NK-92 (cell line): ENCODE results near the gene RNF157.

Source experiments
- DNase-seq: peaks from one replicate; lab custom pipeline; 2025; ENCODE audit not compliant: unreplicated experiment; lab: John Stamatoyannopoulos, UW

RNF157 gene

GRCh38 chr17:76240461-76241203, at the start of gene RNF157:
Gene RNF157 (minus strand): TSS chr17:76240493. CDS start chr17:76240240, 253 bp downstream.
- DNase-seq = no peak

GRCh38 chr17:76281573-76282371, 41.5 kb upstream of the RNF157 start:
- no peak for DNase-seq

- no peak for DNase-seq
Measured at GRCh38 chr17:76280650-76281049, 40.4 kb upstream of the RNF157 start.

- DNase-seq = no peak
Measured at GRCh38 chr17:76279742-76280287, 39.5 kb upstream of the RNF157 start.

- peak; percentile 28 for DNase-seq
Measured at GRCh38 chr17:76278952-76279741, 38.9 kb upstream of the RNF157 start.

GRCh38 chr17:76278268-76278908, 38.1 kb upstream of the RNF157 start:
- no peak for DNase-seq

- no peak for DNase-seq
Measured at GRCh38 chr17:76277300-76278267, 37.3 kb upstream of the RNF157 start.

GRCh38 chr17:76276461-76277299, 36.4 kb upstream of the RNF157 start:
- no peak for DNase-seq

- no peak for DNase-seq
Measured at GRCh38 chr17:76276069-76276431, 35.8 kb upstream of the RNF157 start.

- no peak for DNase-seq
Measured at GRCh38 chr17:76275382-76276068, 35.2 kb upstream of the RNF157 start.

GRCh38 chr17:76274112-76274956, 34.0 kb upstream of the RNF157 start:
- DNase-seq = no peak

- no peak for DNase-seq
Measured at GRCh38 chr17:76273445-76274111, 33.3 kb upstream of the RNF157 start.

GRCh38 chr17:76272541-76273444, 32.5 kb upstream of the RNF157 start:
- DNase-seq = no peak

- DNase-seq = no peak
Measured at GRCh38 chr17:76271669-76272540, 31.6 kb upstream of the RNF157 start.
